OCI-LY3 (cell line): Measurements from ENCODE around the gene PCLO.

Source experiments
- H2AFZ ChIP-seq: fragments of 200-600, 300-600 bp; shearing (Covaris generic); 2 replicates; pipeline ENCODE4 v1.6.0; 2014; ENCODE audit warnings: antibody characterized with exemption, low read depth, low read length
- H3K27ac ChIP-seq: fragments of 200-600, 300-600 bp; sonication (generic); 2 replicates; pipeline ENCODE4 v1.5.1; 2014; ENCODE audit warnings: mild to moderate bottlenecking, low read length, moderate library complexity, mixed read lengths
- H3K27me3 ChIP-seq: fragments of 200-600, 300-600 bp; sonication (generic); 2 replicates; pipeline ENCODE4 v1.6.1; 2014; ENCODE audit warnings: low read depth, low read length, mixed read lengths
- H3K36me3 ChIP-seq: fragments of 200-600, 300-600 bp; sonication (generic); replicated peaks from 2 replicates; pipeline ENCODE3; 2014; ENCODE audit warnings: low read depth, low read length, mixed read lengths
- H3K4me1 ChIP-seq: fragments of 300-600, 200-600 bp; sonication (generic); 2 replicates; pipeline ENCODE4 v1.6.1; 2014; ENCODE audit warnings: low read length, mixed read lengths
- H3K4me2 ChIP-seq: fragments of 200-600, 300-600 bp; sonication (generic); 2 replicates; pipeline ENCODE4 v1.6.1; 2014; ENCODE audit warnings: low read length, mixed read lengths
- H3K4me3 ChIP-seq: fragments of 300-600, 200-600 bp; sonication (generic); 2 replicates; pipeline ENCODE4 v1.5.1; 2014; ENCODE audit warnings: antibody characterized with exemption, mild to moderate bottlenecking, low read length, moderate library complexity
- H3K79me2 ChIP-seq: fragments of 300-600, 200-600 bp; shearing (Covaris generic); 2 replicates; pipeline ENCODE4 v1.6.1; 2014; ENCODE audit warnings: mild to moderate bottlenecking, low read length, mixed read lengths
- H3K9ac ChIP-seq: fragments of 300-600, 200-600 bp; shearing (Covaris generic); 2 replicates; pipeline ENCODE4 v1.6.0; 2014; ENCODE audit warnings: mild to moderate bottlenecking, low read length, moderate library complexity
- H3K9me3 ChIP-seq: fragments of 200-600, 300-600 bp; shearing (Covaris generic); 2 replicates; pipeline ENCODE4 v1.6.1; 2014; ENCODE audit warnings: low read length, mixed read lengths; ENCODE audit not compliant: insufficient read depth
- H4K20me1 ChIP-seq: fragments of 200-600, 300-600 bp; sonication (generic); 2 replicates; pipeline ENCODE4 v1.6.1; 2016; ENCODE audit warnings: low read length, mixed read lengths; ENCODE audit not compliant: insufficient read depth
- CTCF ChIP-seq: fragments of 200-600, 300-600 bp; sonication (generic); IDR thresholded peaks from 2 replicates; pipeline ENCODE4 v1.5.1; 2014; ENCODE audit warnings: antibody characterized with exemption, low read length, low read depth
- EZH2phosphoT487 ChIP-seq: fragments of 200-600 bp; shearing (Covaris generic); IDR thresholded peaks from 2 replicates; pipeline ENCODE4 v1.6.1; 2018; ENCODE audit warnings: antibody characterized with exemption, mixed run types, low read depth

PCLO gene

GRCh38 chr7:83150310-83150709 is 12.4 kb downstream of the PCLO start:
- TF ChIP-seq EZH2phosphoT487 (no peak), CTCF (no peak)
- no peak overlapping the region for H3K4me2 ChIP-seq
- H3K27me3 ChIP-seq, result no peaks in the 10 kb centered on the region
- no peak overlapping the region for H3K9ac ChIP-seq
- no peaks in the 10 kb centered on the region for H4K20me1 ChIP-seq
- H3K79me2 ChIP-seq, result no peaks in the 10 kb centered on the region
- no peak overlapping the region for H3K4me3 ChIP-seq
- no peak overlapping the region for H2AFZ ChIP-seq
- no peaks in the 10 kb centered on the region for H3K4me1 ChIP-seq
- no peaks in the 10 kb centered on the region for H3K9me3 ChIP-seq
- no peaks in the 10 kb centered on the region for H3K36me3 ChIP-seq
- H3K27ac ChIP-seq, result no peak overlapping the region

GRCh38 chr7:83149466-83149865 is 13.2 kb downstream of the PCLO start:
- no peaks in the 10 kb centered on the region for H4K20me1 ChIP-seq
- TF ChIP-seq CTCF, result no peak
- no peak for TF ChIP-seq EZH2phosphoT487
- H3K4me2 ChIP-seq, result no peak overlapping the region
- no peaks in the 10 kb centered on the region for H3K9me3 ChIP-seq
- no peak overlapping the region for H3K9ac ChIP-seq
- no peak overlapping the region for H3K4me3 ChIP-seq
- no peaks in the 10 kb centered on the region for H3K27me3 ChIP-seq
- H3K36me3 ChIP-seq, result no peaks in the 10 kb centered on the region
- no peak overlapping the region for H2AFZ ChIP-seq
- no peaks in the 10 kb centered on the region for H3K79me2 ChIP-seq
- no peaks in the 10 kb centered on the region for H3K4me1 ChIP-seq
- no peak overlapping the region for H3K27ac ChIP-seq

- no peaks in the 10 kb centered on the region for H3K9me3 ChIP-seq
- H3K9ac ChIP-seq, result no peak overlapping the region
- no peaks in the 10 kb centered on the region for H3K79me2 ChIP-seq
- no peaks in the 10 kb centered on the region for H3K4me1 ChIP-seq
- no peak overlapping the region for H3K4me3 ChIP-seq
- no peak overlapping the region for H2AFZ ChIP-seq
- H3K27me3 ChIP-seq, result no peaks in the 10 kb centered on the region
- H3K36me3 ChIP-seq, result no peaks in the 10 kb centered on the region
- no peaks in the 10 kb centered on the region for H4K20me1 ChIP-seq
- H3K4me2 ChIP-seq, result no peak overlapping the region
- H3K27ac ChIP-seq, result no peak overlapping the region
- TF ChIP-seq EZH2phosphoT487 (no peak), CTCF (no peak)
These were observed 13.9 kb downstream of the PCLO start for GRCh38 chr7:83148776-83149175.

GRCh38 chr7:83143107-83143506 is 19.6 kb downstream of the PCLO start:
- no peaks in the 10 kb centered on the region for H3K4me1 ChIP-seq
- TF ChIP-seq EZH2phosphoT487, result no peak
- TF ChIP-seq CTCF, result no peak
- H3K27ac ChIP-seq, result no peak overlapping the region
- no peaks in the 10 kb centered on the region for H3K27me3 ChIP-seq
- H3K9ac ChIP-seq, result no peak overlapping the region
- H3K4me2 ChIP-seq, result no peak overlapping the region
- no peaks in the 10 kb centered on the region for H3K79me2 ChIP-seq
- H4K20me1 ChIP-seq, result no peaks in the 10 kb centered on the region
- H2AFZ ChIP-seq, result no peak overlapping the region
- H3K9me3 ChIP-seq, result no peaks in the 10 kb centered on the region
- no peak overlapping the region for H3K4me3 ChIP-seq
- H3K36me3 ChIP-seq, result no peaks in the 10 kb centered on the region
